ENCODE results near the gene ISOC2.

DNA sequence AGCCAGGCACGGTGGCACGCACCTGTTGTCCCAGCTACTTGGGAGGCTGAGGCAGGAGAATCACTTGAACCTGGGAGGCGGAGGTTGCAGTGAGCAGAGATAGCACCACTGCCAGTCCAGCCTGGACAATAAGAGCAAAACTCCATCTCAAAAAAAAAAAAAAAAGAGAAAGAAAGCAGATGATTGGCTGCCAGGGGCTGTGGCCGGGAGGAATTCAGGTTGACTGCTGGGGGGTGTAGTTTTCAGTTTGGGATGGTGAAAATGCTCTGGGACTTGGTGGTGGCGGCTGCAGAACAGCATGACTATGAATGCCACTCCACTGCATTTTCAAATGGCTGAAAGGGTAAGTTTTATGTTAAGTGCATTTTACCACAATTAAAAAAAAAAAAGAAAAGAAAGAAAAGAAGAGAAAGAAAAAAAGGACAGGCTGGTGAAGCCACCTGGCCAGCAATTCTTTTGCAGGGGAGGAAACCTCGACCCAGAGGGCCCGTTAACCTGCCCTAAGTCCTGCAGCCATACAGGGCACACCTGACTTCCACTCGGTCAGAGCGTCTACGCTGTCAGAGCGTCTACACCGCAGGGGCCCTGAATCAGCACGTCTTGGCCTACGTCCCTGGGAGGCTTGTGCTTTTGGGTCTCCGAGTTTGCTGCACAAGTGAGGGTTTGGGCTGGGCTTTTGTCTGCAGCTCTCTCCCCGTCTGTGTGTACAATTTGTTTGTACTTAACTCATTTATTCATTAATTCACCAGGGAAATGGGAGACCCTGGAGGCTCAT is 3.6 kb downstream of the ISOC2 start:
- TF ChIP-seq, protein P1, sequence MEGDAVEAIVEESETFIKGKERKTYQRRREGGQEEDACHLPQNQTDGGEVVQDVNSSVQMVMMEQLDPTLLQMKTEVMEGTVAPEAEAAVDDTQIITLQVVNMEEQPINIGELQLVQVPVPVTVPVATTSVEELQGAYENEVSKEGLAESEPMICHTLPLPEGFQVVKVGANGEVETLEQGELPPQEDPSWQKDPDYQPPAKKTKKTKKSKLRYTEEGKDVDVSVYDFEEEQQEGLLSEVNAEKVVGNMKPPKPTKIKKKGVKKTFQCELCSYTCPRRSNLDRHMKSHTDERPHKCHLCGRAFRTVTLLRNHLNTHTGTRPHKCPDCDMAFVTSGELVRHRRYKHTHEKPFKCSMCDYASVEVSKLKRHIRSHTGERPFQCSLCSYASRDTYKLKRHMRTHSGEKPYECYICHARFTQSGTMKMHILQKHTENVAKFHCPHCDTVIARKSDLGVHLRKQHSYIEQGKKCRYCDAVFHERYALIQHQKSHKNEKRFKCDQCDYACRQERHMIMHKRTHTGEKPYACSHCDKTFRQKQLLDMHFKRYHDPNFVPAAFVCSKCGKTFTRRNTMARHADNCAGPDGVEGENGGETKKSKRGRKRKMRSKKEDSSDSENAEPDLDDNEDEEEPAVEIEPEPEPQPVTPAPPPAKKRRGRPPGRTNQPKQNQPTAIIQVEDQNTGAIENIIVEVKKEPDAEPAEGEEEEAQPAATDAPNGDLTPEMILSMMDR (IDR thresholded peaks at IDR 0.05; ENCODE audit: insufficient read depth, low read depth, low read length) = no peak
- no peak for TF ChIP-seq EZH2 (IDR thresholded peaks at IDR 0.05; ENCODE audit: insufficient read depth, low read length)

Measured in astrocyte (in vitro differentiated cells and primary cell).